Karpas-422 (cell line): ENCODE data around the gene PPP1R18. TPM values are rescaled to one million over a fixed set of nuclear protein-coding genes. Genes with fewer than 3 reads are reported as not detected.

Experiments used
- DNase-seq: peaks from one replicate; pipeline ENCODE4 v3.0.0-alpha.2; 2015
- H2AFZ ChIP-seq: fragments of 200-600 bp; sonication (generic); 2 replicates; pipeline ENCODE4 v1.6.1; 2014; ENCODE audit warnings: antibody characterized with exemption, low read length, mixed read lengths
- H3K27ac ChIP-seq: fragments of 200-600 bp; sonication (generic); 2 replicates; pipeline ENCODE4 v1.5.1; 2014; ENCODE audit warnings: mild to moderate bottlenecking, low read length, moderate library complexity
- H3K27me3 ChIP-seq: fragments of 200-600 bp; sonication (generic); 2 replicates; pipeline ENCODE4 v1.6.1; 2014; ENCODE audit warnings: low read length, mixed read lengths
- H3K36me3 ChIP-seq: fragments of 200-600 bp; sonication (generic); 2 replicates; pipeline ENCODE4 v1.6.1; 2014; ENCODE audit warnings: low read length, mixed read lengths; ENCODE audit not compliant: insufficient read depth
- H3K4me1 ChIP-seq: fragments of 200-600 bp; sonication (generic); 2 replicates; pipeline ENCODE4 v1.6.1; 2014; ENCODE audit warnings: mild to moderate bottlenecking, low read length, mixed read lengths
- H3K4me2 ChIP-seq: fragments of 200-600 bp; sonication (generic); 2 replicates; pipeline ENCODE4 v1.6.1; 2014; ENCODE audit warnings: low read length, low read depth, mild to moderate bottlenecking; ENCODE audit not compliant: poor library complexity, severe bottlenecking
- H3K4me3 ChIP-seq: fragments of 200-600 bp; sonication (generic); 2 replicates; pipeline ENCODE4 v1.5.1; 2014; ENCODE audit warnings: mild to moderate bottlenecking, antibody characterized with exemption, low read length, mixed read lengths
- H3K79me2 ChIP-seq: fragments of 200-600 bp; sonication (generic); 2 replicates; pipeline ENCODE4 v1.6.1; 2014; ENCODE audit warnings: mild to moderate bottlenecking, low read length, mixed read lengths
- H3K9ac ChIP-seq: fragments of 200-600 bp; sonication (generic); 2 replicates; pipeline ENCODE4 v1.6.0; 2014; ENCODE audit warnings: low read length
- H3K9me2 ChIP-seq: fragments of 200-600 bp; sonication (generic), shearing (Covaris generic); replicated peaks from 2 replicates; pipeline ENCODE4 v1.6.0; 2014; ENCODE audit warnings: mild to moderate bottlenecking, low read length, moderate library complexity; ENCODE audit not compliant: insufficient read depth
- H3K9me3 ChIP-seq: fragments of 300-700, 200-600 bp; sonication (generic); 2 replicates; pipeline ENCODE4 v1.6.1; 2014; ENCODE audit warnings: low read length, mixed read lengths
- H4K20me1 ChIP-seq: fragments of 200-600 bp; sonication (generic); 2 replicates; pipeline ENCODE4 v1.6.1; 2014; ENCODE audit warnings: mild to moderate bottlenecking, antibody characterized with exemption, low read length, low read depth; ENCODE audit not compliant: insufficient read depth
- total RNA-seq: library from RNA; depleted of rRNA; stranded (reverse); fragments of >200 nt; shearing (Covaris generic); gene quantifications from 2 replicates; pipeline ENCODE4 v1.2.3, GENCODE V29; 2014; ENCODE audit warnings: low replicate concordance

Gene PPP1R18
- total RNA-seq, 1 experiment from 2014 or later = 69.8 TPM

DNA sequence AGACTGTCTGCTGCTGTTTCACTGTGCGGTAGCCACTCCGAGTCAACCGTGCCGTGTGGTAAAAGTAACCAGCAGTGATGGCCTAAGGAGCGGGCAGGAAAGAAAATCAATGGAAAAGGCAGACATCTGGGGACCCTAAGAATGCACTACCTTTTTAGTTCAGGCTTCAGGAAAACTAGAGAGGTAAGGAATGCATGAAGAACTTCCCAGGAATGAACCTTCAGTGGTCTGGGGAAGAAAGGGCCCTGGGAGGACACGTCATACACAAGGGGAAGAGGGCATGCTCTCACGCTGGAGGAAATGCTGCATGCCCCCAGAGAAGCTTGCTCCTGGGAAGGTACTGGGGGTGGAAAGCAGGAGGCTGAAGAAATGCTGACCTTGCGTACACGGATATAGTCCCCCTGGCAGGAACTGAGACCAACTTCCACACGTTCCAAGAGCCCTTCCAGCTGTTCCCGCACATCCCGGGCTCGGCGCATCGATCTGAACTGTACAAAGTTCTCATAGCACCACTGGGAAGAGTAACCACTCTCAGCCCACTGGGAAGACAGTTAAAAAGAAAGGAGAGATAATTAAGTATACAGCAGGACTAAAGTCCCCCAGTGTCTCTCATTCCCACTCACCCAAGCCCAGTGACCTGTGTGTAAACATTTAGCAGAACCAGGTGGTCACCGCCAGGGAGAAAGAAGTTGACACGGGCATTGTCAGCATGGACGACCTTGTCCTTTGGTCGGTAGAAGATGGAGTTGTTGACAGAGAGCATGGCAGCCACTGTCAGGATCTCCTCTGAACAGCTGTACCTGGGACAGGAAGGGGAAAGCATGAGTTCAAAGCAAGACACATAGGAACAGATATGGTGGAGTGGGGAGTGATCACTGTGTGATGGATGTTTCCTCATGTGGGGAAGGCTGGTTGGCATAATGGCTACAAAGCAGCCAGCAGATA, 31.4 kb downstream of the PPP1R18 start:
- H4K20me1 ChIP-seq = no peaks in the 10 kb centered on the region
- no peak overlapping the region for H3K4me3 ChIP-seq
- H3K9ac ChIP-seq = no peak overlapping the region
- H3K4me1 ChIP-seq = no peaks in the 10 kb centered on the region
- no peaks in the 10 kb centered on the region for H3K9me3 ChIP-seq
- no peaks in the 10 kb centered on the region for H3K9me2 ChIP-seq
- no peak overlapping the region for H3K27ac ChIP-seq
- no peak overlapping the region for H3K4me2 ChIP-seq
- no peak for DNase-seq
- no peaks in the 10 kb centered on the region for H3K79me2 ChIP-seq
- no peak overlapping the region for H2AFZ ChIP-seq
- H3K36me3 ChIP-seq = peaks cover 27% of the 10 kb centered on the region
- H3K27me3 ChIP-seq = no peaks in the 10 kb centered on the region

DNA sequence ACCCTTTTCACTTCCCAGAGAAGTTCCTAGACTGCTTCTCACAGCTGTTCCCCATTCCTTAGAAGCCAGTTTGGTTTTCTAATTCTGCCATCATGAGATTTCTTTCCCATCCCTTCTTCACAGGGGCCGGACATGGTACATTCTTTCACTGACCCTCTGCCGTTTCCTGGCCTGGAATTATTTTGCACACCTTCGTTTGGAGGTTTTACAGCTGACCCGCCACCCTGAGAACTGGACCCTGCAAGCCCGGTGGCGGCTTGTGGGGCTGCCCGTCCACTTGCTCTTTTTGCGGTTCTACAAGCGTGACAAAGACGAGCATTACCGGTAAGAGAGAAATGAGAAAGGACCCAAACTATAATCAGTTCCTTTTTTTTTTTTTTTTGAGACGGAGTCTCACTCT, 35.3 kb downstream of the PPP1R18 start:
- no peak overlapping the region for H3K4me3 ChIP-seq
- peaks cover 17% of the 10 kb centered on the region for H3K36me3 ChIP-seq
- H3K79me2 ChIP-seq = peaks cover 30% of the 10 kb centered on the region
- DNase-seq = no peak
- H4K20me1 ChIP-seq = 0 out of 2 replicates have a peak, but pooled peaks cover 3% of the 10 kb centered on the region
- no peaks in the 10 kb centered on the region for H3K9me2 ChIP-seq
- no peaks in the 10 kb centered on the region for H3K9me3 ChIP-seq
- no peak overlapping the region for H3K4me2 ChIP-seq
- no peaks in the 10 kb centered on the region for H3K27me3 ChIP-seq
- H3K9ac ChIP-seq = no peak overlapping the region
- H3K27ac ChIP-seq = no peak overlapping the region
- H3K4me1 ChIP-seq = peaks cover 12% of the 10 kb centered on the region
- no peak overlapping the region for H2AFZ ChIP-seq

DNA sequence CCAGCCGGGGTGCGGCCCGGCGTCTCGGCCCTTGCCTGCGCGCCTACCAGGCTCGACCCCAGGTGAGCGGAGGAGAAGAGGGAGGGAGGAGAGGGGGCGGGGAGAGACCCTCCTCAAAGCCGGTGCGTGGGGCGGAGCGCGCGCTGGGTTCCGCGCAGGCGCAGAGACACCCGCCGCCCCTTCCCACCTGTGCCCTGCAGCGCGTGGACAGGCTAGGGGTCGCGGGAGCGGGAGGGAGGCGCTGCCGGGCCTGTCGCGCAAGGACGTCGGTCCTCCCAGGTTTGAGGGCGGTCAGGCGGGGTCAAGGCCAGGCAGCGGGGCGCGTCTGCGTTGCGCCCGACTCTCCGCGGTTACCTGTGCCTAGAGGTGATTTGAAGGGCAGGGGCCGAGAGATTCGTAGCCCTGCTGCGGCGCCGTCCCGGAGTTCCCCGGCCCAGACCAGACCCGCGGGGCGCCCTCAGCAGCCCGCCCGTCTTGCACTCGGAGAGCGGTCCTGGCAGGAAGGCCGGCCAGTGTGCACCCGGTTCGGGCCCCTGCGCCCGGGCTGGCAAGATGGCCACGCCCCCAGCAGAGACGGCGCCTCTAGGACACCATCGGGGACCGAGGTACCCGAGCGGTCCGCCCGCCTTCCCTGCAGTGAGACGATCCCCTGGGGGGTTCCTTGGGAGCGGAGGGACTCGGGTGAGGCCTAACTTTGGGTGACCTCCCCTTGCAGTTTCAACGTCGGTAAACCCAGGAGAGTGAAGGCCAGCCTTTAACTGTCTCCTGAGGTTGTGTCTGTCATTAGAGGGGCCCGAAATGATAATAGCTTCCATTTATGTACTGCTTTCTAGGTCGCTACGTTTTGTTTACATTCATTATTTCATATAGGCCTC, 39.0 kb downstream of the PPP1R18 start:
- peaks cover 54% of the 10 kb centered on the region for H3K79me2 ChIP-seq

DNA sequence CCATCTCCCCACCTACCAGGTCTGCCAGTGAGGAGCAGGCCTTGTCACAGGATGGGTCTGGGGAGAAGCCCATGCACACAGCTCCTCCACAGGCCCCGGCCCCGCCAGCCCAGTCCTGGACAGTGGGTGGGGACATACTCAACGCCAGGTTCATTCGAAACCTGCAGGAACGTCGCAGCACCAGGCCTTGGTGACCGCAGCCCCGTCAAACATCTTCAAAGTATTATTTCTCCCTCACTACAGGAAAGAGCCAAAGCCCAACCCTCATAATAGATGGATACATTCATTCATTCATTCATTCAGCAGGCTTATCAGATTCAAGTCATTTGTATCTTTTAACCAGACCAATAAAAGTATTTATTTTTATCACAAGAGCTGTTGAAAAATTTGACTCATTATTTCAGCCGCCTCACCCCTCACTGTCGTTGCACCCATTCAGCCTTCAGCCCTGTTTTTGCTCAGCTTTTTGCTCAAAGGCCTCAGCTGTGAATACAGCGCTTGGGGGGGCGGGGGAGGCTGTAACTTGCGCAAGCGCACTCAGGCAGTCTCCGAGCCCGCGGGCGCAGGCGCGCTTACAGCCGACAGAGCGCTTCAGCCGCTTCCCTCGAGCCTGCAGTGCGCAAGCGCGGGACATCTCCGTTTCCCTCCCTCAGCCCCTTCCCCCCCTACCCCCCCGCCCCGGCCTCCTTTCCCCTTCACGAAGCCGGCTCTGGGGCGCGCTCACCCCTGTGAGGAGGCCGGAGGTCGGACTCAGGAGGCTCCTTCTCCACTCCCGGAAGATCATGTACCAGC, 39.8 kb downstream of the PPP1R18 start, which contains the start of gene C6orf136:
Gene C6orf136, plus strand, starts transcription at position 684 of the 792 bp plus-strand sequence. Its CDS starts 99 bp downstream, at position 783.
- Histone ChIP-seq H3K4me3 (peak within 1 kb of the TSS; percentile 85), H4K20me1 (peaks cover 8% of the 10 kb centered on the region; the same call in 1 of the 2 replicates), H3K36me3 (no peaks in the 10 kb centered on the region; the same call in 1 of the 2 replicates), H3K79me2 (peaks cover 54% of the 10 kb centered on the region), H3K4me2 (peak within 1 kb of the TSS; percentile 89), H3K9me3 (no peaks in the 10 kb centered on the region), H3K27me3 (no peaks in the 10 kb centered on the region), H3K27ac (peak within 1 kb of the TSS; percentile 79), H2AFZ (peak within 1 kb of the TSS; percentile 94), H3K9ac (peak within 1 kb of the TSS; percentile 96), H3K4me1 (peaks cover 19% of the 10 kb centered on the region), H3K9me2 (no peaks in the 10 kb centered on the region)
- peak; percentile 97 for DNase-seq

More for the DNA sequence above, 39.0 kb downstream of the PPP1R18 start:
- Histone ChIP-seq H3K4me2 (peak overlapping the region; percentile 89), H3K9me3 (no peaks in the 10 kb centered on the region), H4K20me1 (peaks cover 8% of the 10 kb centered on the region; the same call in 1 of the 2 replicates), H3K4me3 (peak overlapping the region; percentile 85), H3K27me3 (no peaks in the 10 kb centered on the region), H3K36me3 (peaks cover 4% of the 10 kb centered on the region; the same call in 1 of the 2 replicates), H3K9ac (peak overlapping the region; percentile 96), H3K27ac (peak overlapping the region; percentile 79), H2AFZ (peak overlapping the region; percentile 94), H3K4me1 (peaks cover 19% of the 10 kb centered on the region), H3K9me2 (no peaks in the 10 kb centered on the region)
- peak; percentile 91 for DNase-seq

DNA sequence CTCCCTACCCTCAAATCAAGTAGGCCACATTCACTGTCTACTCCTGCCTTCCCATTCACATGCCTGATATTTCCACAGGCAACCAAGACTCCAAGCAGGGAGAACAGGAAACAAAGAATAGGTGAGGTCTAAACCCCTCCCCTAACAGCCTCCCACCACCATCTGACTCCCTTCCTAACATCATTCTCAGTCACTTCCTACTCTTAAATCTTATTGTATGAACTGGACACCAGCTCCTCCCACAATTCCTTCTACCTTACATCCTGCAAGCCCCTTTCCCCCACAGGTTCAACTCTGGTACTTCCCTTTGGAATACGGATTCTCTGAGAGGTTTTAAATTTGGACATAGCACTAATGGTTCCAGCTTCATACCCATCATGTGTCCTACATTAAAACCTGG, 40.5 kb downstream of the PPP1R18 start:
- Histone ChIP-seq H3K4me3 (peak overlapping the region; percentile 85; the same call in 1 of the 2 replicates), H3K9me2 (no peaks in the 10 kb centered on the region), H2AFZ (no peak overlapping the region), H3K27ac (no peak overlapping the region), H3K4me2 (peak overlapping the region; percentile 89), H3K4me1 (peaks cover 19% of the 10 kb centered on the region), H3K27me3 (no peaks in the 10 kb centered on the region), H3K36me3 (no peaks in the 10 kb centered on the region), H3K9ac (peak overlapping the region; percentile 50), H3K79me2 (peaks cover 54% of the 10 kb centered on the region), H4K20me1 (peaks cover 8% of the 10 kb centered on the region; the same call in 1 of the 2 replicates), H3K9me3 (no peaks in the 10 kb centered on the region)
- no peak for DNase-seq

DNA sequence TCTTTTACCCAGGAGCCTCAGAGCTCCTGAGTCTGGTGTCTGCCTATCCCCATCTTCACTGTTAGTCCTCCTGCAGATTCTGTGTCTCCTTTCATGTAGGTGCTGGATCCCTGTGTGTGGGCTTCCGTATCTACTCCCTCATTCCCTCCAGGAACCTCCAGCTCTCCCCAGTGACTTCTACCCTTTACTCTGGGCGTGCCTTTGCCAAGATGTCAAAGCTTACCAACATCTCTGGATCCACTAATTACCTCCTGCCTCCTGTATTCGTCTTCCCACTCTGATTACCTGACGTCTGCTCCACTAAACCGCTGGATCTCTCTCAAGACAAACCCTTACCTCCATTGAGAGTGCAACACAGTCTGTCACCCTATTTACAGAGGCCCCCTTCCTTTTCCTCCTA, 41.7 kb downstream of the PPP1R18 start:
- H2AFZ ChIP-seq = no peak overlapping the region
- H3K27ac ChIP-seq = no peak overlapping the region
- peaks cover 53% of the 10 kb centered on the region for H3K79me2 ChIP-seq
- no peak overlapping the region for H3K4me3 ChIP-seq
- H3K9ac ChIP-seq = 0 out of 2 replicates have a peak overlapping the region, but pooled peaks have one; percentile 14
- no peak overlapping the region for H3K4me2 ChIP-seq
- no peak for DNase-seq
- H3K27me3 ChIP-seq = no peaks in the 10 kb centered on the region
- H3K9me2 ChIP-seq = no peaks in the 10 kb centered on the region
- H4K20me1 ChIP-seq = peaks cover 8% of the 10 kb centered on the region; the same call in 1 of the 2 replicates
- no peaks in the 10 kb centered on the region for H3K36me3 ChIP-seq
- H3K9me3 ChIP-seq = no peaks in the 10 kb centered on the region
- peaks cover 19% of the 10 kb centered on the region for H3K4me1 ChIP-seq

DNA sequence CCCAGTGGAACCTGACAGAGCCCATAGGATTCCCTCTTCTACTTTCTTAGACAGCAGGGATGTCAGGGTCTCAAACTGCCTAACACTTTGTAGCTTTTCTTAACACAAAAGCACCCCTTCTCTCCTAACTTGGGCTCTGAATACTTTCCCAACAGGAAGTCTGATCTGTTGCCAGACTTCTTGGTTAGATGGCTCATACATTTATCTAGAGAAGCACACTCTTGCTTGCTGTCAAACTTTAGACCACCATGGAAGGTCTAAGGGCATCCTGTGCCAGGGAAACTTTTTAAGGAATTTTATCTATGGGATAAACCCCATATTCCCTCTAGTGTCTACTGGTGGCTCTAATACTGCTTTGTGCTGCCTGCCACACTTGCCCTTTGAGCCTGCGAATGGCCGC, 42.8 kb downstream of the PPP1R18 start:
- Histone ChIP-seq H3K9me3 (no peaks in the 10 kb centered on the region), H3K4me3 (no peak overlapping the region), H2AFZ (no peak overlapping the region), H3K9me2 (no peaks in the 10 kb centered on the region), H3K9ac (no peak overlapping the region), H3K79me2 (peaks cover 43% of the 10 kb centered on the region), H3K27me3 (no peaks in the 10 kb centered on the region), H4K20me1 (peaks cover 8% of the 10 kb centered on the region; the same call in 1 of the 2 replicates), H3K27ac (no peak overlapping the region), H3K4me1 (peaks cover 19% of the 10 kb centered on the region), H3K4me2 (no peak overlapping the region), H3K36me3 (no peaks in the 10 kb centered on the region)
- no peak for DNase-seq
